Karpas-422 (cell line): ENCODE data around the gene TMEM140. TPM values are rescaled to one million over a fixed set of nuclear protein-coding genes. Genes with fewer than 3 reads are reported as not detected.

Experiments
- DNase-seq: peaks from one replicate; pipeline ENCODE4 v3.0.0-alpha.2; 2015
- H2AFZ ChIP-seq: fragments of 200-600 bp; sonication (generic); 2 replicates; pipeline ENCODE4 v1.6.1; 2014; ENCODE audit warnings: antibody characterized with exemption, low read length, mixed read lengths
- H3K27ac ChIP-seq: fragments of 200-600 bp; sonication (generic); 2 replicates; pipeline ENCODE4 v1.5.1; 2014; ENCODE audit warnings: mild to moderate bottlenecking, low read length, moderate library complexity
- H3K27me3 ChIP-seq: fragments of 200-600 bp; sonication (generic); 2 replicates; pipeline ENCODE4 v1.6.1; 2014; ENCODE audit warnings: low read length, mixed read lengths
- H3K36me3 ChIP-seq: fragments of 200-600 bp; sonication (generic); 2 replicates; pipeline ENCODE4 v1.6.1; 2014; ENCODE audit warnings: low read length, mixed read lengths; ENCODE audit not compliant: insufficient read depth
- H3K4me1 ChIP-seq: fragments of 200-600 bp; sonication (generic); 2 replicates; pipeline ENCODE4 v1.6.1; 2014; ENCODE audit warnings: mild to moderate bottlenecking, low read length, mixed read lengths
- H3K4me2 ChIP-seq: fragments of 200-600 bp; sonication (generic); 2 replicates; pipeline ENCODE4 v1.6.1; 2014; ENCODE audit warnings: low read length, low read depth, mild to moderate bottlenecking; ENCODE audit not compliant: poor library complexity, severe bottlenecking
- H3K4me3 ChIP-seq: fragments of 200-600 bp; sonication (generic); 2 replicates; pipeline ENCODE4 v1.5.1; 2014; ENCODE audit warnings: mild to moderate bottlenecking, antibody characterized with exemption, low read length, mixed read lengths
- H3K79me2 ChIP-seq: fragments of 200-600 bp; sonication (generic); 2 replicates; pipeline ENCODE4 v1.6.1; 2014; ENCODE audit warnings: mild to moderate bottlenecking, low read length, mixed read lengths
- H3K9ac ChIP-seq: fragments of 200-600 bp; sonication (generic); 2 replicates; pipeline ENCODE4 v1.6.0; 2014; ENCODE audit warnings: low read length
- H3K9me2 ChIP-seq: fragments of 200-600 bp; sonication (generic), shearing (Covaris generic); replicated peaks from 2 replicates; pipeline ENCODE4 v1.6.0; 2014; ENCODE audit warnings: mild to moderate bottlenecking, low read length, moderate library complexity; ENCODE audit not compliant: insufficient read depth
- H3K9me3 ChIP-seq: fragments of 300-700, 200-600 bp; sonication (generic); 2 replicates; pipeline ENCODE4 v1.6.1; 2014; ENCODE audit warnings: low read length, mixed read lengths
- H4K20me1 ChIP-seq: fragments of 200-600 bp; sonication (generic); 2 replicates; pipeline ENCODE4 v1.6.1; 2014; ENCODE audit warnings: mild to moderate bottlenecking, antibody characterized with exemption, low read length, low read depth; ENCODE audit not compliant: insufficient read depth
- total RNA-seq: library from RNA; depleted of rRNA; stranded (reverse); fragments of >200 nt; shearing (Covaris generic); gene quantifications from 2 replicates; pipeline ENCODE4 v1.2.3, GENCODE V29; 2014; ENCODE audit warnings: low replicate concordance

The TMEM140 gene
- total RNA-seq, 1 experiment from 2014 or later: 0.86 TPM

DNA sequence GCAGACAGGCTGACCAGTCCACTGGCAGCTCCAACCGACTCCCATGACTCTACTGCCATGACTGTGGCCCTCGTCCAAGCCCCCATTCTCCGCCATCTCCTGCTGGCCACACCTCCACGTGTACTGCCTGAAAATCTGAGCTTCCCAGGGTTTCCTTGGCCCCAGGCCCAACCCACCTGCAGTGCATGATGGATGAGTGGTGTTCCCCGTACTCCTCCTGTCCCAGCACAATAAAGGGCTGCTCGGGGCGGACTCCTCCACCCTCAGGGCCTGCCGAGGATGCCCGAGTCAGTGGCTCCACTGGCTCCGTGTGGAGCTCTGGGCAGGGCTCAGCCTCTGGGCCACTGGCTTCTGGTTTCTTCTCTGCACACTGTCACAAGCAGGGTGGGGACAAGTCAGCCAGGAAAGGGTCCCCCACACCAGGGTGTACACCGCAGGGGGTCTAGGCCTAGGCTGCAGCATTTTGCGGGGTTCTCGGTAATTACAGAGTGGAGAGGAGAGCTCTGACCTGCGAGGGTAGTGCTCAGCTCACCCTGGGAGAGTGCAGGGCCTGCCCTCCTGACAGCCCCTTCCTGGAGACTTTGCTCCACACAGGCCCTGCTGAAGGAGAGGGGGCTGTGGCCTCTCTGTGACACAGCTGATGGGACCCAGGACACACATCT, 48.2 kb downstream of the TMEM140 start:
- no peaks in the 10 kb centered on the region for H4K20me1 ChIP-seq
- H2AFZ ChIP-seq: no peak overlapping the region
- peaks cover 32% of the 10 kb centered on the region for H3K4me1 ChIP-seq
- no peak for DNase-seq
- no peak overlapping the region for H3K4me3 ChIP-seq
- H3K9me3 ChIP-seq: no peaks in the 10 kb centered on the region
- H3K9me2 ChIP-seq: no peaks in the 10 kb centered on the region
- no peak overlapping the region for H3K9ac ChIP-seq
- H3K36me3 ChIP-seq: peaks cover 5% of the 10 kb centered on the region; the same call in 1 of the 2 replicates
- no peaks in the 10 kb centered on the region for H3K27me3 ChIP-seq
- no peak overlapping the region for H3K27ac ChIP-seq
- H3K79me2 ChIP-seq: no peaks in the 10 kb centered on the region
- no peak overlapping the region for H3K4me2 ChIP-seq

GRCh38 chr7:135197343-135197742, 49.5 kb downstream of the TMEM140 start:
- no peaks in the 10 kb centered on the region for H4K20me1 ChIP-seq
- H3K4me2 ChIP-seq: peak overlapping the region; percentile 44
- H2AFZ ChIP-seq: no peak overlapping the region
- H3K9me3 ChIP-seq: no peaks in the 10 kb centered on the region
- H3K79me2 ChIP-seq: no peaks in the 10 kb centered on the region
- H3K9me2 ChIP-seq: no peaks in the 10 kb centered on the region
- DNase-seq: no peak
- H3K4me3 ChIP-seq: peak overlapping the region; percentile 23; the same call in 1 of the 2 replicates
- H3K9ac ChIP-seq: peak overlapping the region; percentile 62
- H3K4me1 ChIP-seq: peaks cover 35% of the 10 kb centered on the region
- no peaks in the 10 kb centered on the region for H3K27me3 ChIP-seq
- peaks cover 8% of the 10 kb centered on the region; the same call in 1 of the 2 replicates for H3K36me3 ChIP-seq
- H3K27ac ChIP-seq: peak overlapping the region; percentile 85

- Histone ChIP-seq H3K9me2 (no peaks in the 10 kb centered on the region), H3K27ac (peak overlapping the region; percentile 85), H3K4me1 (peaks cover 42% of the 10 kb centered on the region), H3K9ac (peak overlapping the region; percentile 62), H4K20me1 (no peaks in the 10 kb centered on the region), H3K4me3 (no peak overlapping the region), H3K79me2 (no peaks in the 10 kb centered on the region), H3K9me3 (no peaks in the 10 kb centered on the region), H3K4me2 (peak overlapping the region; percentile 44), H3K27me3 (no peaks in the 10 kb centered on the region), H3K36me3 (peaks cover 8% of the 10 kb centered on the region; the same call in 1 of the 2 replicates), H2AFZ (no peak overlapping the region)
- DNase-seq: no peak
Observed at GRCh38 chr7:135197906-135198655, 50.2 kb downstream of the TMEM140 start.

DNA sequence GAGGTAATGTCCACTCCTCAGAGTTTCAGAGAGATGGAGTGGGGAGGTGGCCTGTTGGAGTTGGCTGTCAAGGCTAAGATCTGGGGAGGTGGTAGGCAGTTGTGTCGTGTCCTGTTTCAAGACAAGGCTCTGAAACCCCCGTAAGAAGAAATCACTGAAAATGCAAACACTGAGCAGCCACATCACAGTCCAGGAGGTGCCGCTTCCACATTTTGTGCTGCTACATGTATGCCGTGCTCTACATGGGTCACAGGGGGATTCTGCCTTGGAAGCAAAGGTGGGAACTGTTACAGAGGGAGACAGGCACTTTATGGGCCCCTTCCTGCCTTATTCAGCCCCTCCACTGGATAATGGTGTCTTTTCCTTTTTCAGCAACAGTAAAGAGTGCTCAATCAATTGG, 51.6 kb downstream of the TMEM140 start:
- H4K20me1 ChIP-seq: no peaks in the 10 kb centered on the region
- no peak for DNase-seq
- H3K4me1 ChIP-seq: peaks cover 46% of the 10 kb centered on the region
- peaks cover 8% of the 10 kb centered on the region; the same call in 1 of the 2 replicates for H3K36me3 ChIP-seq
- H3K9me3 ChIP-seq: no peaks in the 10 kb centered on the region
- no peak overlapping the region for H3K4me3 ChIP-seq
- H3K9ac ChIP-seq: no peak overlapping the region
- H3K27ac ChIP-seq: no peak overlapping the region
- H3K9me2 ChIP-seq: no peaks in the 10 kb centered on the region
- no peaks in the 10 kb centered on the region for H3K27me3 ChIP-seq
- no peak overlapping the region for H3K4me2 ChIP-seq
- H2AFZ ChIP-seq: no peak overlapping the region
- no peaks in the 10 kb centered on the region for H3K79me2 ChIP-seq

DNA sequence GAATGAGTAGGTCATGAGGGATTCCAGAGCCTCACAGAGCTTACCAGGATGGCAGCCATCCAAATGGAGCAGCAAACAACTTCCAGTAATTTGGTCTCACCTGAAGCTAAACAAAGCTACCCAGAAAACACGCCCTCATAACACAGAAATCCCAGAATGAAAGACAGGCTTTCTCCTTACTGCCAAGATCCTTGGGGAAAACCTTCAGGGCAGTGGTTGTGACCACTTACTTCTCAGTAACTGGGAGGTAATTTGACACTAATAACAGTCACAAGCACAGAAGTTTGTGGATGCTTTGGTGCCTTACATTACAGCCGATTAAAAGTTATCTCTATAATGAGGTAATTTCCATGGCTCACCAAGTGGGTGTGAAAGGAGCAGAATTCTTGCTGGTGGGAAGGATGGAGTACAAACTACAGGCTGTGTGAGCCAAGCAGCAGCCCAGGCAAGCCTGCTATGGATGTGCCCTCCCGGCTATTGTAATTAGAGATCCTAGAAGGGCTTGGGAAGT, 53.0 kb downstream of the TMEM140 start:
- no peak overlapping the region for H3K4me3 ChIP-seq
- no peaks in the 10 kb centered on the region for H3K9me2 ChIP-seq
- no peak for DNase-seq
- H3K79me2 ChIP-seq: no peaks in the 10 kb centered on the region
- peaks cover 46% of the 10 kb centered on the region for H3K4me1 ChIP-seq
- H2AFZ ChIP-seq: no peak overlapping the region
- no peak overlapping the region for H3K4me2 ChIP-seq
- H3K27me3 ChIP-seq: no peaks in the 10 kb centered on the region
- H3K9me3 ChIP-seq: no peaks in the 10 kb centered on the region
- no peaks in the 10 kb centered on the region for H4K20me1 ChIP-seq
- peaks cover 8% of the 10 kb centered on the region; the same call in 1 of the 2 replicates for H3K36me3 ChIP-seq
- H3K9ac ChIP-seq: no peak overlapping the region
- H3K27ac ChIP-seq: no peak overlapping the region

- H4K20me1 ChIP-seq: no peaks in the 10 kb centered on the region
- H3K4me1 ChIP-seq: peaks cover 46% of the 10 kb centered on the region
- peaks cover 8% of the 10 kb centered on the region; the same call in 1 of the 2 replicates for H3K36me3 ChIP-seq
- H3K9me3 ChIP-seq: no peaks in the 10 kb centered on the region
- no peak overlapping the region for H3K9ac ChIP-seq
- no peak for DNase-seq
- no peaks in the 10 kb centered on the region for H3K27me3 ChIP-seq
- no peak overlapping the region for H3K27ac ChIP-seq
- no peak overlapping the region for H3K4me3 ChIP-seq
- no peak overlapping the region for H2AFZ ChIP-seq
- no peaks in the 10 kb centered on the region for H3K79me2 ChIP-seq
- no peaks in the 10 kb centered on the region for H3K9me2 ChIP-seq
- H3K4me2 ChIP-seq: no peak overlapping the region
Observed at GRCh38 chr7:135201350-135201749, 53.5 kb downstream of the TMEM140 start.

- no peak overlapping the region for H3K27ac ChIP-seq
- peaks cover 3% of the 10 kb centered on the region; the same call in 1 of the 2 replicates for H3K36me3 ChIP-seq
- H2AFZ ChIP-seq: no peak overlapping the region
Observed at GRCh38 chr7:135204341-135204749, 56.5 kb downstream of the TMEM140 start.

GRCh38 chr7:135204876-135205275, 57.0 kb downstream of the TMEM140 start:
- no peak for DNase-seq
- Histone ChIP-seq H3K9ac (no peak overlapping the region), H3K4me1 (peaks cover 21% of the 10 kb centered on the region), H2AFZ (no peak overlapping the region), H3K36me3 (peaks cover 3% of the 10 kb centered on the region; the same call in 1 of the 2 replicates), H3K9me3 (no peaks in the 10 kb centered on the region), H3K4me3 (no peak overlapping the region), H3K27ac (no peak overlapping the region), H3K27me3 (no peaks in the 10 kb centered on the region), H3K4me2 (no peak overlapping the region), H3K9me2 (no peaks in the 10 kb centered on the region), H3K79me2 (no peaks in the 10 kb centered on the region), H4K20me1 (no peaks in the 10 kb centered on the region)

More at GRCh38 chr7:135204341-135204749, 56.5 kb downstream of the TMEM140 start:
- H3K4me2 ChIP-seq: no peak overlapping the region
- no peaks in the 10 kb centered on the region for H4K20me1 ChIP-seq
- no peaks in the 10 kb centered on the region for H3K9me2 ChIP-seq
- H3K4me3 ChIP-seq: no peak overlapping the region
- H3K79me2 ChIP-seq: no peaks in the 10 kb centered on the region
- no peaks in the 10 kb centered on the region for H3K9me3 ChIP-seq
- H3K4me1 ChIP-seq: peaks cover 20% of the 10 kb centered on the region
- no peaks in the 10 kb centered on the region for H3K27me3 ChIP-seq
- H3K9ac ChIP-seq: no peak overlapping the region
- DNase-seq: no peak
